Measurements from ENCODE around the gene MYH15.

MYH15 gene

DNA sequence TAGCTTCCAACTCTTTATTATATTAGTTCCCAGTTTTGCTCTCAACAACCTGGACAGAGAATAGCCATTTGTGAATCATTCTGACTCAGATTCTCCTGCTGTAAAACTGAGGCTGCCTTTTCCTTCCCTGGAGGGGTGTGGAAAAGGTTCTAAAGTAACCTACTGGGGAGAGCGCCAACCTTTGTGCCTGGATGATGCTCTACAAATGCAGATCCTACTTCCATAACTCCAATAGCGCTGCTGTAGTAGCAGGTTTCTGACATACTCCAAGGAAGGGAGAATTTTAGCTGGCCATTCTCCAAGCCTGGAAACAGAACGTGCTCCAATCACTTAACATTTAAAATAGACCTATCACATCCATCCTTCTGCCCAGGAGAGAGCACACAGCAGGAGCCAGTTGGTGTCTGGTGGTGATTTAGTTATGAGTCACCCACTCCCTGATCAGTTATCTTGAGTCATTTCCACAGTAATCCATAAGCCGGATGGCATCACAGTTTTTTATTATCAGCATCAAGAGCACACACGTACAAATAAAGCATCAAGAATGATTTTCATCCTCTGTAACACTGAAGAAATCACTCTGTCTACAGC is 38.3 kb downstream of the MYH15 start:
- peak; percentile 93 for FAIRE-seq

DNA sequence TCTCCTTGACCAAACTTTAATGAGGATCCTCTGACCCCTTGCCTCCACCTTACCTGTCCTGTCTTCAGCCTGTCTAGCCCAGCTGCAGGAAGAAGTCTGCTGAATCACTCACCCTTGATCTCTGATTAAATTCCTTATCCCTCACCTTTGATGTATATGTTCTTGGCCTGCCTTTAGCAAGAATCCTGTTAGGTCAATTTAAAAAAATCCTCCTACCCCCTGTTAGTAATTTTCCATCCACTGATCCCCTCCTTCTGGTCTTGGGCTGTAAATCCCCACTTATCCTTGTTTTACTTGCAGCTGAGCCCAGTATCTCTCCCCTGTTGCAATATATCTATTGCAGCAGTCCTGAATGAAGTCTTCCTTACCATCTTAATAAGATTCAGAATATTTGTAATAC is 39.0 kb downstream of the MYH15 start:
- DNase-seq (ENCODE audit: low spot score) (peak; percentile 6), FAIRE-seq (no peak)

More for the DNA sequence above, 38.3 kb downstream of the MYH15 start:
- peak; percentile 90 for DNase-seq (ENCODE audit: low spot score)

DNA sequence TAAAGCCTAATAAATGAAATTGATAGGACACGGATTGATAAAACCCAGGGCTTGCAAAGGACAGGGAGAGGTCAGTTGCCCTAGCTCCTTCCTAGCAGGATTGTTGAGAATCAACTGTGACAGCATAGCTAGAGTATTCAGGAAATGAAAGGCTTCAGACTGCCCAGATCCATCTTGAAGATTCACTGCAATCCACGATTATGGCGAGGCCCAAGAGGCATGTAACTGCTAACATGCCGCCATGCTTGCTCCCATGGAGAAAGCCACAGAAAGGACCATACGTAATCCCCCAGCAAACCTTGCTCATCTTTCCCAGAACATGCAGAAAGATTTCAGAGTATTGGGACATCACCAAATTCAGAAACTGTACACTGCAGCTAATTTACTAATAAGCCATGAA is 41.3 kb downstream of the MYH15 start:
- FAIRE-seq (no peak), DNase-seq (ENCODE audit: low spot score) (no peak)

DNA sequence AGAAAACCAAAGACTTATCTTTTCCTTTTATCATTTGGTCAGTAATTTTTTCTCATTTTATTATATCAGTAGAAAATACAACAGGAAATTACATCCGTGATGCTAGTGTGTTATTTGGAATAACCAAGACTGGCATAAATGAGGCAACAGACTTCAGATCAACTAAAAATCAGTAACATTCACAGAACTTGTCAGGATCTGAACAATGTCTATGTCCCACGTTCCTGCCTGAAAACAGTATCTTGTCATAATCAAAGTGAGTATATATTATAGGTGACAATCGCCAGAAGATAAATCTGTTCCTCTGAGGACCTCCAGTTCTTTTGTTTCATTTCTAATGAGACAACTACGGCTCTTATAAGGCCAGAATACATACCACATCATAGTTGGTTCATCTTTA is 41.8 kb downstream of the MYH15 start:
- DNase-seq (ENCODE audit: low spot score) = no peak
- no peak for FAIRE-seq

DNA sequence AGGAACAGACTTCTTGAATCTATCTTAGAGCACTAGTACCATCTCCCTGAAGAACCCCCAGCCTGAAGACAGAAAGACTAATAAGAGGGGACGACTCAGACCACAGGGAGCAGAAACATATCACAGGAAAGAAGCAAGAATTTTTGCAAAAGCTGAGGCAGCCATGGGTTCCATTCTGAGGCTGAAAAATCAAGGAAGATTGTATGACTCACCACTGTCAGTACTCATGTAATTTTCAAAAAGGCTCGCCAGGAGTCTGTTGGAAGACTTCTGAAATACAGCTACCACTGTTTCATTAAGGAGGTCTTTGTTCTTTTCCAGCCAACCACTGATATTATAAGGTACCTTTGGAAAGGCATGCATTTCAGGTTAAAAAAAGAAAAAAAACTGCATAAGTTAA is 47.5 kb downstream of the MYH15 start:
- no peak for FAIRE-seq

DNA sequence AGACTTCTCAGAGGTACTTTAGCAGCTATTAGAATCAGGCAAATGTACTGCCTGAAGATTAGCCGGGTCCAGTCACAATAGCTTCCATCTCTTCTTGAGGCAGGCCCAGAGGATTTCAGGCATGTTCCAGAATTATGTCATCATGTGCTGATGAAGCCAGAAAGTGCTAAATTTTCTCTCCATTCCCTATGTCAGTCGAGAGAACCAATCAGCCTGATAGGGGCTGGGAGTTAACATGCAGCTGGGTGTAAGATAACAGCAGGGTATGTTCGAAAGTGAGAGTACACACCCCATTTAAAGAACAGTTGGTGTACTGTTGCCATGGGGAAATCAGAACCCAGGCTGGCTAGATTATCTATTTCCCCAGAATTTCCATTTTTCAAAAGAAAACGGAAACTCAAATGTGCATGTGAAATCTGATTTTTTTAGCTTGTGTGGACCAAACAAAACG is 48.7 kb downstream of the MYH15 start:
- DNase-seq (ENCODE audit: low spot score) (no peak), FAIRE-seq (no peak)

More for the DNA sequence above, 47.5 kb downstream of the MYH15 start:
- peak; percentile 8 for DNase-seq (ENCODE audit: low spot score)

DNA sequence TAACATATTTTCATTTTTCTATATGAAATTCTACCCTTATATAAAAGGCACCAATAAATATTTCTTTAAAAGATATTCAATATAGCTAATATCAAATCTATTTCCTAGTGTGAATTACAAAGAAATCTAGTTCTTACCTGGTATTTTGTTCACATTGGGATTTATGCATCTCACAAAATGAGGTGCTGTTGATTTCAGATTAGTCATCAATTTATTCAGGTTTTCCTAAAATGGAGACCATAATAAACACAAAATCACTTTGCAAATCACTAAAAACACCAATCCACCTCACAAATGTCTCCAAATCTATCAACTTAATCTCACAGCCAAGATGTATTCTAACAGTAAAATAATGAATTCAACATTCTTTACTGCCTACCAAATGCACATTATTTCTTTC is 51.2 kb downstream of the MYH15 start:
- no peak for DNase-seq (ENCODE audit: low spot score)
- no peak for FAIRE-seq

DNA sequence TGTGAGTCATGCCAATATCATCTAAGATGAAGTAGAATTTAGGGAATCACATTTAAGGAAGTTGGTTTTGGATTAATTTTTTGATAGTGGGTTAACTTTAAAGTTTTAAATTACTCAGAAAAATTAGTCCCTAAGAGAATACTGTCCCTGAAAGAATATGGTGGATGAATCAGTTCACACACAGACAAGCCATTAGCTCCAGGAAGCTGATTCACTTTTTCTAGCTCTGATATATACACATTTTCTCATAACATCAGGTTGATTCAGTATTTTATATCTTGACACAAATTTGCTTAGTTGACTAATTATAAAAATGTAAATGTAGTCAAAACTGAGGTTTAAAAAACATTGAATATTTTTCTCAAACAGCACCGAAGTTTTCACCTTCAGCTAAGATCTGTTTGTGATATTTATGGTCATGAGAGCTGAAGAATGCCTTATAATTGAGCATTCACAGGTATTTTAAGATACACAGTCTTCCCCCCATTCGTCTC is 55.1 kb downstream of the MYH15 start:
- DNase-seq (ENCODE audit: low spot score) (no peak), FAIRE-seq (no peak)

DNA sequence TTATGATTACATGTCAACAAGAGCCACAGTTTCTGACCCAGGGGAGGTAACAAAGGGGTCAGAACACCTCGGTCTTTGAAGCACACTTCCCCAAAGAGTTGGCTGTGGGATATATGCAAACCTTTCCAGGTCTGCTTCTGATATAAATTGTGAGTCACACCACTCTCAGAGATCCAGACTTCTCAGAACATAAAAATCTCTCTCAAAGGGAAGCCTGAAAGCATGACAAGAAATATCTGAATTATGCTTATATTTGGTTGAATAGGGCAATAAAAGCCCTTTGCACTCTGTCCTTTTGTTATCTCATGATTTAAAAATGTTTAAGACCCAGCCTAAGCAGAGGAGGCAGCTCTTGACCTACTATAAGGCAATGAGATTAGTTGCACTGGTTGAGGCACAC is 56.8 kb downstream of the MYH15 start:
- no peak for FAIRE-seq
- DNase-seq (ENCODE audit: low spot score) = no peak

DNA sequence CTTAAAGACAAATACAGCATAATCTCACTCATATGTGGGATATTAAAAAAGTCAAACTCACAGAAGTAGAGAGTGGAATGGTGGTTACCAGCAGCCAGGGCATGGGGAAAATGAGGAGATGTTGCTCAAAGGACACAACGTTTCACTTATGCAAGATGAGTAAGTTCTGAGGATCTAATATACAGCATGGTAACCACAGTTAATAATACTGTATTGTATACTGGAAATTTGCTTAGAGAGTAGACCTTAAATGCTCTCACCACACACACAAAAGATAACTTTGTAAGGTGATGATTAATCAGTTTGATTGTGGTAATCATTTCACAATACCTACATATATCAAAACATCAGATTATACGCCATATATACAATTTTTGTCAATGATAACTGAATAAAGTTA is 60.0 kb downstream of the MYH15 start:
- DNase-seq (ENCODE audit: low spot score) = no peak
- FAIRE-seq = no peak

DNA sequence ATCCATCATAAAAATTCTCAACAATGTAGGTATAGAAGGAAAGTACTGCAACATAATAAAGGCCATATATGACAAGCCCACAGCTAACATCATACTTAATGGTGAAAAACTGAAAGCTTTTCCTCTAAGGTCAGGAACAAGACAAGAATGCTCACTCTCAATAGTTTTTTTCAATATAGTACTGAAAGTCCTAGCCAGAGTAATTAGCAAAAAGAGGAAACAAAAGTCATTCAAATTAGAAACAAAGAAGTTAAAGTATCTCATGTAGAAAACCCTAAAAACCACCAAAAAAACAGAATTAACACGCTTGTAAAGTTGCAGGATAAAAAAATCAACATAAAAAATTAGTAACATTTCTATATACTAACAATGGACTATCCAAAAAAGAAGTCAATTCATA is 61.8 kb downstream of the MYH15 start:
- FAIRE-seq (no peak), DNase-seq (ENCODE audit: low spot score) (no peak)

DNA sequence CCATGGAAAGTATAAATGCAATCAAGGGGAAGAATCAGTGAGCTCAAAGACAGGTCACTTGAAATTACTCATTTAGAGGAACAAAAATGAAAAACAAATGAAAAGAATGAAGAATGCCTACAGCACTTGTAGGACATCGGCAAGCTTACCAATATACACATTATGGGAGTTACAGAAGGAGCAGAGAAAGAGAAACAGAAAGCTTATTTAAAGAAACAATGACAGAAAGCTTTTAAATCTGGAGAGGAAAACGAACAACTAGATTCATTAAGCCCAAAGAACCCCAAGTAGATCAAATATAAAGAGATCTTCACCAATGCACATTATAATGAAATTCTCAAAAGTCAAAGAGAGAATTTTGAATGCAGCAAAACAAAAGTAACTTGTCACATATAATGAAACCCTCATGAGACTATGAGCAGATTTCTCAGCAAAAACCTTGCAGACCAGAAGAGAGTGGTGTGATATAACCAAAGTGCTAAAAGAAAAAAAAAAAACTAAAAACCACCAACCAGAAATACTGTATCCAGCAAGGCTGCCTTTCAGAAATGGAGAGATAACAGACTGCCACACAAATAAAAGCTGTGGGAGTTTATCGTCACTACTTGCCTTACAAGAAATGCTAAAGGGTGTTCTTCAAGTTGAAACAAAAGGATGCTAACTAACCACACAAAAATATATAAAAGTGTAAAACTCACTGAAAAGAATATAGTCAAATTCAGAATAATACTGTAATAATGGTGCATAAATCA is 63.1 kb downstream of the MYH15 start:
- DNase-seq (ENCODE audit: low spot score) = no peak
- no peak for FAIRE-seq

DNA sequence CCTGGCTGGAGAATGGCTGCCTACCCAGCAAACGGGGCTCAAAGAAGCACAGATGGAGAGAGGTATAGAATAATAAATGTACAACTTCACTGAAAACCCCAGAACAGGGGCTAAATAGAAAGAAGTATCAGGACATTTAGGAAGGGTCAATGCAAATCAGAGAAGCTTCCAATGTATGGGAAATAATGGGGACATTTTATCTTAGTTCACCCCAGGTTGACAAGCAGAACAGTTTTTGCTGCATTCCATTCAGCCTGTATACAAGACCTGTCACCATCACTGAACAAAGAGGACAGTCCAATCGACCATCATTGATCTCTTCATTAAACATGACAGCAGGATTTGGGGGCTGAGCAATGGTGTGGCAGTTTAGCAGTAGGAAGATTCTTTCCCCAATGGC is 68.1 kb downstream of the MYH15 start:
- FAIRE-seq (no peak), DNase-seq (ENCODE audit: low spot score) (no peak)

DNA sequence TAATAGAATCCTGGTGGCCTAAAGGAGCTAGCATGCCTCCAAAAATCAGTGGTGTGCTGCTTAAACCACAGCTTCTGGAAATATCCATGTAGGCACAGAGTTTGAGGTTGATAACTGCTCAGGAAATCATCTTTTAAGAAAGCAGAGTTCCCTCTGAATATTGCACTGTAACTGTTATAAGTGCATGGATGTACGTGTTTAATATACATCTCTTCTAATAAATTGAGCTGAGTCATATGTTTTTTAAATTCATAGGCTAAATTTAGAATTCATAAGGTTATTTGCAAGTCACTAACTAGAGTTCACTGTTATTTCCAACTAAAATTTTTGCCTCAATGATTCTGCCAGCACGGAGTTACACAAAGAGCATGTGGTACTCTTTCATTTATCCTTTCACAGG is 68.9 kb downstream of the MYH15 start:
- DNase-seq (ENCODE audit: low spot score) = no peak
- FAIRE-seq = no peak

DNA sequence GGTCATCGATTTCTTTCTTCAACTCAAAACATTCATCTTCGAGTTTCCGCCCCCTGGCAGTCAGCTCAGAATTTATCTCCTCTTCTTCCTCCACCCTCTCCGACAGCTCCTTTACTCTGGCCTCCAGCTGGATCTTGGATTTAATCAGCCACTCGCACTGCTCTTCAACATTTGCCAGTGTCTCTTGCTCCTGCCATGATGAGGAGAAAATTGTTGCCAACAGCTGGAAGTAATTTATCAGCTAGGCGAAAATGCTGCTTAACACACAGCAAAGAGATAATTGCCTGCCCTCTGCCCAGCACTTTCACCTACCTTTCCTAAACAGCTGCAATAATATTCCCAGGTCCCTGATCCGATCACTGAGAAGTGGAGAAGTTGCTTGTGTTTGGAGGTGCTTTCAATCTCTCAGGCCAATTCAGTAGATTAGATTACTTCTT is 69.3 kb downstream of the MYH15 start:
- FAIRE-seq = no peak
- DNase-seq (ENCODE audit: low spot score) = no peak

DNA sequence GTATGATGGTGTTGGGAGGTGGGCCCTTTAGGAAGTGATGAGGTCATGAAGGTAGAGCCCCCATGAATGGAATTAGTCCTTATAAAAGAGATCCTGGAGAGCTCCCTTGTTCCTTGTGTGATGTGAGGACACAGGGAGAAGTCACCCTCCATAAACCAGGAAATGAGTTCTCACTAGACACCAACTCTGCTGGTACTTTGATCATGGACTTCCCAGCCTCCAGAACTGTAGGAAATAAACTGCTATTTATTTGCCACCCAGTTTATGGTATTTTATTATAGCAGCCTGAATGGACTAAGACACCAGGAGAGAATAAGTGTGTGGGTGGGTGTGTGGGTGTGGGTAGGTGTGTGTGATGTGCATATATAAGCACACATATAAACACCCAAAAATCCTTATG is 71.9 kb downstream of the MYH15 start:
- no peak for FAIRE-seq

DNA sequence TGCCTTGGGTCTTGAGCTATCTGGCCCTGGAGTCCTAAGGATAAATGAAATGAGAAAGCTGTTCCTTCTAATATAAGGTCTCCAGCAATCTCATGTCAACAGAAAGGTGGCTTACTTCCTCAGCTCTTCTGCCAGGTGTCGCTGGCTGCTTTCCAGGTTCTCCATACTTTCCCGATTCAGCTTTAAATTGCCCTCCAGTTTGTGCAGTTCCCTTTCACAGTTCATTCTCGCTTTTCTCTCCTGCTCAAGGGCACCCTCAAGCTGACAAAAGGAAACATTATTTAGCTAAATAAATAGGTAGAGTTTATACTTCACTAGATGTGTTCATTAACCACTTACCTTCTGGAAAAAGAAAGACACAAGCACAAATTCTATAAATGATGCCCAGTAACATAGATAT is 73.0 kb downstream of the MYH15 start:
- DNase-seq (ENCODE audit: low spot score) = no peak
- no peak for FAIRE-seq

More for the DNA sequence above, 71.9 kb downstream of the MYH15 start:
- DNase-seq (ENCODE audit: low spot score) = no peak

DNA sequence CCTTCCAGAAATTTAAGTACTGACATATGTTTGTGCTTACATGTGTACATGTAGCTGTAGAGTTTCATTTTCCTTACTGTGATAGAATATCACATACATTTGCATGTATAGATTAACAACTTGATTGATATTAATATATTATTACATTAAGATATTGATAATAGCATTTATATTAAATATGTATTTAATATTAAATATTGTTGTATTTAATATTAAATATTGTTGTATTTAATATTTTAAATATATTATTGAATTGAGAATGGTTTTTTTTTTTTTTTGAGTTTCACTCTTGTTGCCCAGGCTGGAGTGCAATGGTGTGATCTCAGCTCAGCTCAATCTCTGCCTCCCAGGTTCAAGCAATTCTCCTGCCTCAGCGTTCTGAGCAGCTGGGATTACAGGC is 76.5 kb downstream of the MYH15 start:
- no peak for FAIRE-seq
- DNase-seq (ENCODE audit: low spot score) = no peak

DNA sequence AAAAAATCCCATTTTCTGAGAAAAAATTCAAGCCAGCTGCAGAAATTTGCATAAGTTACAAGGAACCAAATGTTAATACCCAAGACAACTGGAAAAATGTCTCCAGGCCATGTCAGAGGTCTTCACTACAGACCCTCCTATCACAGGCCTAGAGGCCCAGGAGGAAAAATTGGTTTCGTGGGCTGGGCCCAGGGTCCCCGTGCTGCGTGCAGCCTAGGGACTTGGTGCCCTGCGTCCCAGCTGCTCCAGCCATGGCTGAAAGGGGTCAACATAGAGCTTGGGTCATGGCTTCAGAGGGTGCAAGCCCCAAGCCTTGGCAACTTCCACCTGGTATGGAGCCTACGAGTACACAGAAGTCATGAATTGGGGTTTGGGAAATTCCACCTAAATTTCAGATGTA is 78.0 kb downstream of the MYH15 start:
- FAIRE-seq (no peak), DNase-seq (ENCODE audit: low spot score) (no peak)

DNA sequence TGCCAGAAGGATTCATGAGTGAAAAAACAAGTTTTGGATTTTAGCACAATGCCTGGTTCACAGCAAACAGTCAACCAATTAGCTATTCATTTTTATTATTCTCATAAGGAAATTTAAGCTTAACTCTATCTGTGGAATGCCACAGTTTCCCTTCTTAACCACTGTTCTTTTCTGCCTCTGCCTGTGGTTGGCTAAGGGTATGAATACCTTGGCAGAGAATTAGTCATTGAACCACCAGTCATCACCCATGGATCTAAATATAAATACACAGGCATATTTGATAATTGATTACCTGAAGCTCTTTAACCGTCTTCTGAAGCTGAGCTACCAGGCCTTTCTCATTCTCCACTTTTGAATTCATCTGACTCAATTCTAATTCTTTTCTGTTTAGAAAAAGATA is 79.9 kb downstream of the MYH15 start:
- no peak for DNase-seq (ENCODE audit: low spot score)
- FAIRE-seq = no peak

DNA sequence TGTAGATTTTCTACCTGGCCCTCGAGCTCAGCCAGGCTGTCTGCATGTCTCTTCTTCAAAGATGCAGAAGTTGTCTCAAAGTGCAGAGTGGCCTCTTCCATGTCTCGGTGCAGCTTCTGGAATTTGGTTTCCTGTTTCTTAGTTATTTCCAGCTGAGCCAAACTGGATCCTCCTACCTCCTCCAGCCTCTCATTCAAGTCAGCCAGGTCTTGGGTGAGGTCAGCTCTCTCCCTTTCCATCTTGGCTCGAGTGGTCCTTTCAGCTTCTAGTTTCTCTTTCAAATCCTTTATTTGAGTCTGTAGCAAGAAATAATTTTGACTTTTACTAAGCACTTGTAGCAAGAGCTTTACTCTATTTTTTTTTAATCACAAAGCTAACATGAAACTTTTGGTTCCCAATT is 81.8 kb downstream of the MYH15 start:
- no peak for DNase-seq (ENCODE audit: low spot score)
- no peak for FAIRE-seq

DNA sequence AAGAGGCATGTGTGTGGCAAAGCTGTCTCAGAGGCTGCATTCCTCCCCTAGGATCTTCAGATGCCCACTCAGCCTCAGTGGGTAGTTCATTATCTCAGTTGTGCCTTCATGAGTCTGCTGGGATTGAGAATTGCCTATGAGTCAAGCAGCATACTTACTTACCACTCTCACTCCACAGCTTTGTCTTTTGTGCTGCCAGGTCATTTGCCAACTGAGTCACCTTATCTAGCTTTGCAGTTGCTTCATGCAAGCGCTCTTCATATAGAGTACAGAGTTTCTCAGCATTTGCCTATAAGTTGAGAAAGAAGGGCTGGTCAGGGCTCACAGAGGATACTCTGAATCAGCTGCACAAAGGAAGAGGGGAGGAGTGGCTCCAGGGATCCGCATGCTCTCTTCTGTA is 89.5 kb downstream of the MYH15 start:
- FAIRE-seq (peak; percentile 58), DNase-seq (ENCODE audit: low spot score) (peak; percentile 80)
